Airway epithelial cell (primary cell): ENCODE results near the gene RRP15. TPM values are rescaled to one million over a fixed set of nuclear protein-coding genes. Genes with fewer than 3 reads are reported as not detected.

Source experiments
- total RNA-seq: library from RNA; depleted of rRNA; stranded (reverse); fragments of >200 nt; gene quantifications from 2 replicates; pipeline ENCODE4 v1.2.3, GENCODE V29; 2015

Gene RRP15
- total RNA-seq, result 4.9 and 6.5 TPM in 2 replicates

GRCh38 chr1:218284917-218285635 is at the start of gene RRP15:
TSS of gene RRP15 (plus strand) at chr1:218285293. CDS start at chr1:218285317, 24 bp downstream.

GRCh38 chr1:218344814-218345672 is 60.0 kb downstream of the RRP15 start, which contains the start of gene TGFB2:
TSS of gene TGFB2 (plus strand) at chr1:218345336. CDS start at chr1:218346702, 1,366 bp downstream.

Other genes with a start within 250 kb of the RRP15 start
- 1.2 and 2.4 TPM in 2 replicates for gene TGFB2, start 60.0 kb downstream of the RRP15 start, total RNA-seq